ENCODE results near the gene SATB1. TPM values are rescaled to one million over a fixed set of nuclear protein-coding genes. Genes with fewer than 3 reads are reported as not detected.

Gene SATB1
- total RNA-seq, 1 donor from 2014 or later: 67.7 TPM

- DNase-seq (ENCODE audit: low spot score in 2 of 2) (no peak), FAIRE-seq (no peak)
Observed at GRCh38 chr3:18432752-18433151, 7.6 kb upstream of the SATB1 start.

- DNase-seq (ENCODE audit: low spot score in 2 of 2) (no peak), FAIRE-seq (no peak)
Observed at GRCh38 chr3:18431266-18431665, 6.1 kb upstream of the SATB1 start.

DNA sequence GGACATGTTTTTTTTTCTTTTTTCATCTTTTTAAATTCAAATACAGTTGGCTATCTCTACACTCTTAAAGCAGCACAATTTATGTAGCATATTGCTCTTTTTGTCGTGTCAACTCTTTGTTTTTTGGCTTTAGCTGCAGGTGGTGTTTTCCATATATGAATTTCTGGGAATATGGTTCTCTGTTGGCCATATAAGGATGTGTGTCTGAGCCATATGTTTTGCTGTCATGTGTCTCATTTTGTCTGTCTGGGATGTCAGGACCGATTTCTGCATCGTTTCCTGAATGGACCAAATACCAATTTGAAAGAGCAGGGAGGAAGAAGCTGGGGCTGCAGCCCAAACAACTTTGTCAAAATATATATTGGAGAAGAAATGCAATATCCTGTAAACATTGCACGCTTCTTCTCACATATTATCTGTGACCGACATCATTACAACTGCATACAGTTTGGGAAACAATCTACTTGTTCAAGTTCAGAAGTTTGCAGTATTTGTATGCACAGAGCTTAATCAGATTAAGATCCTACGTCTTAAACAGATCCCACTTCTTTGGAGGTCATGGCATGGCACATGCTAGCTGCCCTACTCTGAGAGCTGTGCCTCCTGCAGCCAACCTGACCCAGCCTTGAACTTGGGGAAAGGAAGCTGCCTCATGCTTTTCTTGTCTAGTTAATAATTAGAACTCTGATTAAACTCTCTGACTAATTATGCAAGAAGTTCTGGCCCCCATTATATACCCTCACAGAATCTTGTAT lies 4.0 kb upstream of the SATB1 start:
- DNase-seq (ENCODE audit: low spot score in 2 of 2) (no peak), FAIRE-seq (no peak)

GRCh38 chr3:18428036-18428435 lies 2.9 kb upstream of the SATB1 start:
- no peak for DNase-seq (ENCODE audit: low spot score in 2 of 2)
- FAIRE-seq: no peak

DNA sequence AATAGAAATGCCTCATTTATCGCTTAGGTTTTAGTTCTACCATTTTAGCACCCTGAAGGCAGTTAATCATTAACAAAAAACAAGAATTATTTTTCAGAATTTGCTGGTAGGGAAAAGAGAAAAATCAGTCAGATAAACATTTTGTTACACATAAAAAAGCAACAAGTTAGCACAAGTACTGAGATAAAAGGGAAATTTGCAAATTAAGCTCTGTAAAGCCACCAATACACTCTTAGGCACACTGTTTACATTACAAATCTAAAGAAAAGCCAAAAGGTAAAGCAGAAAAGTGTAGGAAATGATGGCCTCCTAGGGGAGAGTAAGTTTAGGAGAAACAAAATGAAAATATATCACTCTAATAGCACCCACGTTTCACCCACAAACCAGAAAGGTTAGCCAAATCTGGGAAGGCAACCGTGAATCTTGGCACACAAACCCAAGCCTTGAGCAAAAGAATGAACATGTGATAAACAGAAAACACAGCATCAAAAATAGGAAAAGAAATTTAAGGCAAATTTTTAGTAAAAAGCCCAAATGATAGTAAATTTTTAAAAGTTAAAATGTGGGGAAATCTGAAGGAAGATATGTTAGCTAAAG lies 1.6 kb upstream of the SATB1 start:
- no peak for FAIRE-seq

DNA sequence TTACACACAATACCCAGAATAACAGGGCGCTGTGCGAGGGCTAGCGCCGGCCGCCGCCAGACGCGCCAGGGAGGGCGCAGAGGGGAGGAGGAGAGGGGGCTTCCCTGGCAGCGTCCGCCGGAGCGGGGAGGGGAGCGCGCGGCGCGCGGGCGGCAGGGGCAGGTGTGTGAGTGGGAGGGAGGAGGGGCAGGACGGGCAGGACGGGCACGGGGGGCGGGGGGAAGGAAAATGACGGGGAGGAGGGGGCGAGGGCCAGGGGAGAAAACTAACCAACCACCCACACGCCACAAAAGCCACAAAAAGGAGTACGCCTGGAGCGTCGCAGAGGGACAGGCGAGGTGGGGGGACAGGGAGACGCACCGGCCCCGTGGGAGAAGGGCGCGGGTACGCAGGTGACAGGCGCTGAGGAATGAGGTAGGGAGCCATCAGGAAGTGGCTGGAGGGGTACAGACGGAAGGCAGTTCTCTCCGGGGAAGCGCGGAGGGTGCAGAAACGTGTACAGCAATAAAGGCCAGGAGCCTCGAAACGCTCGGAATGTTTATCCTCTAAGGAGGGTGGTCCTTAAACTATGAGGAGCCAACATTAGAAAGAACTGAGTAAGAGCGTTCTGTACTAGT lies 610 bp upstream of the SATB1 start:
- DNase-seq (ENCODE audit: low spot score in 2 of 2) (no peak), FAIRE-seq (no peak)

More for the DNA sequence above, 1.6 kb upstream of the SATB1 start:
- DNase-seq (ENCODE audit: low spot score in 2 of 2): no peak

DNA sequence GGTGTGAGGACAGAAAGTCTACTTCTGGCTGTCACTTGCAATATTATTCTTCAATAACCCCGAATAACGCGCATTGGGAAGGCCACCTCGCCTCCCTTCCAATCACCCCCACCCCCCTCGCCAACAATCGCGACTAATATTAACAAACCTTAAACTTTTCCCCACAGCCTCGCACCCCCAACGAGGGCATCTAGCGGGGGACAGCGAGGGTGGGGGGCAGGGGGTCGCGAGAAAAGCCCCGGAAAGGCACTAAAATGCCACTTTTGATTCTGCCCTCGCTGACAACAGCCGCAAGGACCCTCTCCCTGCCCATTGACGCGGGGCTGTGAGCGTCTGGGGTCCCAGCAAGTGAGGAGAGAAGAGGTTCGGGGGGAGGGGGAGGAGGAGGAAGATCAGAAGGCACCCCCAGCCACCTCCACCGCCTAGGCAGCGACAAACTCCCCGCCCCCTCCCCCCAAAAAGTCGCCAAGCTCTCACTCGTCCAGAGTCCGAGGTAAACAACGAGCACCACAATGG lies 868 bp downstream of the SATB1 start:
- DNase-seq (ENCODE audit: low spot score in 2 of 2): no peak
- no peak for FAIRE-seq

DNA sequence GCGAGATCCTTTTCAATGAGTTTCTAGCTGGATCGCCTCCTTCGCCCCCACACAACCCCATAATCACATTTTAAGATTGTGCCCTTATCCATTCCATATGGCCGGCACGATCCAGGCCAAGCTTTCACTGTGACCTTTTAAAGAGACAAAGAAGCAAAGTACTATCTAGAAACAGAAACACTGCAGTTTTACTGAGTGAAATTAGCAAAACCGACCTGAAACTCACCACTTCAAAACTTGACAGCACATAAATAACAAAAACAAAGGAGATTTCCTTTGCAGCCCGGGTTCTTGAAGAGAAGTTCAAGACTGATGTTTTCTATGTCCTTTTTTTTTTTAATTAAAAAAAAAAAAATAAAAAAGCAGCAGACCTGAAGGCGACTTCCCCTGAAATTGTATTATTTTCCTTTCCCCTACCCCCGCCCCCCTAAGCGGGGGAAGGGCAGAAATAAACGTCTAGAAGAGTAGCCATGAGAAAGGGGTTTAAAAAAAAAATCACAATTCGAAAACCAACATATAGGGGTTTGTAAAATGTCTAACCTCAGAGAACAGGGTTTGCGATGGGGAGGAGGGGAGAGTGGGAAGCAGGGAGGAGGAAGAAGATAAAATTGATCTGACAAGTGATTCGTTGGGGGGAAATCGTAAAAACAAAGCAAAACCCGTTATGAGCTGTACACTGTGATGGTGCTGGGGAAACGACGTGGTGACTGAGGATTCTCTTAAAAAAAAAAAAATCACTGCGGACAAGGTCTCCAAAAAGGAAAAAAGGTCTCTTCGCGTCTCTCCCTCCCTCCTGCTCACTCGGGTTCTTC lies 1.5 kb downstream of the SATB1 start:
- no peak for DNase-seq (ENCODE audit: low spot score in 2 of 2)
- no peak for FAIRE-seq

DNA sequence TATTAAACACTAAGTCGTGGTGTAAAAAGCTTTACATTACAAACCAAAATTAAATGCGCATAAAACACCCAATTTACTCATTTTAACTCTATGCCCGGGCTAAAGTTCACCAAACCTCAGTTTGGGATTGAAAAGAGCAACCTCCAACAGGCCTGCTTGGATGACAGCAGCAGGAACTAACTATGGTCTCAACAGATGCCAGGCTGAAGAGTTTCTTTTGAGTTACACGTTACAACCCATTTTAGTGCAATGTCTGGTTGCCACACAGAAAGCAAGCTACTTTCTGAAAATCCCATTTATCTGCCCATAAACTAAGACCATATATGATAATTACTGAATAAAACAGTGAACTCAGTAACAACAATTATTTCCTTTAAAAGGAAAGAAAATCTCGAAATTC lies 2.2 kb downstream of the SATB1 start:
- FAIRE-seq: no peak
- no peak for DNase-seq (ENCODE audit: low spot score in 2 of 2)

- no peak for DNase-seq (ENCODE audit: low spot score in 2 of 2)
- no peak for FAIRE-seq
Observed at GRCh38 chr3:18420555-18420954, 4.6 kb downstream of the SATB1 start.

- DNase-seq (ENCODE audit: low spot score in 2 of 2) (no peak), FAIRE-seq (no peak)
Observed at GRCh38 chr3:18419232-18419631, 5.9 kb downstream of the SATB1 start.

- FAIRE-seq (no peak), DNase-seq (ENCODE audit: low spot score in 2 of 2) (no peak)
Observed at GRCh38 chr3:18417904-18418572, 7.1 kb downstream of the SATB1 start.

- DNase-seq (ENCODE audit: low spot score in 2 of 2) (no peak), FAIRE-seq (no peak)
Observed at GRCh38 chr3:18416332-18416731, 8.8 kb downstream of the SATB1 start.

DNA sequence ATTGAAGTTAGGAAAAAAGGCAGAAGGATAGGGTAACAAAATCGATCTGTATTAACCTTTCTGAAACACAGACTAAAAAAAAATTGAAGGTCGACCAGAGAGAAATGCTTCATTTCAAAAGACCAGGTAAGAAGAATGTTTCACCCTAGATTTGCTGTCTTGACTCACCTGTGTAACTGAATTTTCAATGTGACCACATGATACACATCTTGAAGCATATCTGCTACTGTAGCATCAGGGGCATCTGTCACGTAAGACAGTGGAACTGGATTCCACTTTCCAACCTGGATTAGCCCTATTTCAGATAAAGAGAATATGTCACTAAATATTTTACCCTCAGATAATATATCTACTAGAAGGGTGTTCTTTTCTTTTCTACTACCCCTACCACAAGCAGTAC lies 9.3 kb downstream of the SATB1 start:
- DNase-seq (ENCODE audit: low spot score in 2 of 2): no peak
- FAIRE-seq: no peak

DNA sequence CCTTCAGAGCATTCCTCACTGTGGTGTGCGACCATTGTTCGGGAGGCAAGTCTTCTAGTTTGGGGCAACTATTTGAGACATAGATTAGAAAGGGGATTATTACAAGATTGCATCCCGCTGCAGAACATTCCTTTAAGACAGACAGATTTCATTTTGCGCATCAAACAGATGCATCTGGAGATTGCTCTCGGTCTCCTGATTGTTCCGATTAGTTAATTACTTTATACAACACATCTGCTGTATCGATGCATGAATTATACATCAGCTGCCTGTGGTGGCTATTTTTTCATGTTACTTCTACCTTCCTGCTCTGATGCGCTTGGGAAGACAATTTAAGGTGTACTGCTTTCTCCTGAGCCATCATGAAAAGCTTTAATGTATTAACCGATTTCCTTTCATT lies 10.0 kb downstream of the SATB1 start:
- DNase-seq (ENCODE audit: low spot score in 2 of 2) (no peak), FAIRE-seq (no peak)

- DNase-seq (ENCODE audit: low spot score in 2 of 2): no peak
- no peak for FAIRE-seq
Observed at GRCh38 chr3:18412684-18413083, 12.5 kb downstream of the SATB1 start.

- no peak for DNase-seq (ENCODE audit: low spot score in 2 of 2)
- FAIRE-seq: no peak
Observed at GRCh38 chr3:18411541-18411940, 13.6 kb downstream of the SATB1 start.

DNA sequence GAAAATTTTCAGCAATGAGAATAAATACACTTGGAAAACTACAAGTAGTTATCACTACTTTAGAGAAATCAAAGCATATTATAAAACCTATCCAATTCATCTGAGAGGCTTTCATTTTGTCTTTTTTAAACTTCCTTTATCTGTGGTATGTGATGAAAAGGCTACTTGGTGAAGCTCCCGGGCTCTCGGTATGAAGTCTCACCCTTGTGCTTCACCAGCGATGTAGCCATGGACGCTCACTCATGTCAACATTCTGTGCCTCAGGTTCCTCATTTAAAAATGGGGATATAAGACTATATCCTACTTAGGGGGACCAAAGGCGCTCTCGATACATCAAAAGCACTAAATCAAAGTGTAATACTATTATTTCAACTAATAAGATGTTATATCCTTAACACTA lies 14.9 kb downstream of the SATB1 start:
- DNase-seq (ENCODE audit: low spot score in 2 of 2) (no peak), FAIRE-seq (no peak)

- FAIRE-seq (no peak), DNase-seq (ENCODE audit: low spot score in 2 of 2) (no peak)
Observed at GRCh38 chr3:18409266-18409665, 15.9 kb downstream of the SATB1 start.

DNA sequence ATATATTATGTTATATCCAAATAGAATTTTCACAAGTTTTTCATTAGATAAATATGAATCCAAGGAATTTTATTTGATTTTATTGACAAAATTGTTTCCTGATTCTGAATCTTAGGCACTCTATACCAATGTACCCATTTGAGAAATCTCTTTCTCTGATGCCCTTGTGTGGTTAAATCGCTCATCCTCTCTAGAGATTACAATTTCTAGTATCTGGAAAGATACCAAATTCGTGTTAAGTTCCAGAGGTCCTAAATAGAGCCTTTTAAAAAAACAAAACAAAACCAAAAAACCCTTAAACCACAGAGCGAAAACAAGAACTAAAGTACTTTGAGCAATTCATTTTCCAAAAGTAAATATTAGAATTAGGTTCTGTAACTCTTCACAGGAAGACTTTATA lies 20.0 kb downstream of the SATB1 start:
- FAIRE-seq: no peak
- no peak for DNase-seq (ENCODE audit: low spot score in 2 of 2)
